NCI-H1436 (cell line): ENCODE measurements around the gene TMEM45A.
"Not testable (repeated sequence)": the region's sequence is repeated elsewhere in the genome, so short reads cannot be mapped to it uniquely, and the experiment has no call there.

Source experiments
- DNase-seq: peaks from one replicate; lab custom pipeline; 2025; lab: John Stamatoyannopoulos, UW

TMEM45A gene

GRCh38 chr3:100486808-100487207 is 5.6 kb upstream of the TMEM45A start:
- DNase-seq = no peak

DNA sequence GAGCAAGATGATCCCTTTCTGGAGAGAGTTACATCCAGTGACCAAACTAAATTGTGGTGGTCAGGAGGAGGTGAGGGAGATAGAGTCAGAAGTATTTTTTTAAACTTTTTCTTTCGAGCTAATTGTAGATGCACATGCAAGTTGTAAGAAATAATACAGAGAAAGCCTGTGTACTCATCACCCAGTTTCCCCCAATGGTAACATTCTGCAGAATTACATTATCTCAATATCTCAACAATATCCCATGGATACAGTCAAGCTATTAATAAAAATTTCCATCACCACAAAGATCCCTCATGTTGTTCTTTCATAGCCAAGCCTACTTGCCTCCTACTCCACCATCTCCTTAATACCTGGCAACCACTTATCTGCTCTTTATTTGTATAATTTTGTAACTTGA is 3.3 kb upstream of the TMEM45A start:
- DNase-seq = no peak

GRCh38 chr3:100496711-100497261 is 4.4 kb downstream of the TMEM45A start:
- DNase-seq = no peak

DNA sequence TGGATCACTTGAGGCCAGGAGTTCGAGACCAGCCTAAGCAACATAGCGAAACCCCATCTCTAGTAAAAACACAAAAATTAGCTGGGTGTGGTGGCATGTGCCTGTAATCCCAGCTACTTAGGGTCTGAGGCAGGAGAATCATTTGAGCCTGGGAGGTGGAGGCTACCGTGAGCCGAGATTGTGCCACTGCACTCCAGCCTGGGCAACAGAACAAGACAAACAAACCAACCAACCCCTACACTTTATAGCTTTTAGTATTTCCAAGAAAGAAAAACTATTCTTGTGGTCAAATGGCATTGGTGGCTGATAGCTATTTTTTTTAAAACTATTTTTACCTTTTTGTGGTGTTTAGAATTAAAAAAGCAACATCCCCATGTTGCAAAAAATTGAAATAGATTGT is 7.2 kb downstream of the TMEM45A start:
- DNase-seq = no peak

DNA sequence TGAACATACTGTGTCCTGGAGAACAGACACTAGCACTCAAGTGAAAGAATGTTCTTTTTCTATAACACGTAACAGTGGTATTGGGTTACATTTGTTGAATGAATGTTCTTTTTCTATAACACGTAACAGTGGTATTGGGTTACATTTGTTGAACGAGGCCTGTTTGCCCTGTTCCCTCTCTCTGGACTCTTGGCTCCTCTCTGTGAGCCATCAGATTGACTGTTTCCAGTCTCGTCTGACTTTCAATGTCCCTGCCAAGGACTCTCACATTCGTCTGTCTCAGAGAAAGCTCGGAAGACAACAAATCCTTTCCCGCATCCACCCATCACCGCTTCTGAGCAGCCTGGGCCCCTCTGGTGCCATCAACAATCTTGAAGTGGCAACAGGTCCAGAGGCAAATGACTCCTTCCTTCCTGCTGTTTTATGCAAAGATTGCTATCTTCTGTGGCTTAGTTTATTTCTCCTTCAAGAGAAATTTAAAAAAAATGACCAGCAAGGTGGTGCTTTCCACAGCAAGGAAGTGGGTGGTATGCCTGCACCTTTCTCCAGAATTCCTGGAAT is 8.0 kb downstream of the TMEM45A start:
- DNase-seq = no peak

GRCh38 chr3:100503448-100503847 is 11.0 kb downstream of the TMEM45A start:
- no peak for DNase-seq

- DNase-seq = no peak
Observed at GRCh38 chr3:100506355-100506754, 13.9 kb downstream of the TMEM45A start.

DNA sequence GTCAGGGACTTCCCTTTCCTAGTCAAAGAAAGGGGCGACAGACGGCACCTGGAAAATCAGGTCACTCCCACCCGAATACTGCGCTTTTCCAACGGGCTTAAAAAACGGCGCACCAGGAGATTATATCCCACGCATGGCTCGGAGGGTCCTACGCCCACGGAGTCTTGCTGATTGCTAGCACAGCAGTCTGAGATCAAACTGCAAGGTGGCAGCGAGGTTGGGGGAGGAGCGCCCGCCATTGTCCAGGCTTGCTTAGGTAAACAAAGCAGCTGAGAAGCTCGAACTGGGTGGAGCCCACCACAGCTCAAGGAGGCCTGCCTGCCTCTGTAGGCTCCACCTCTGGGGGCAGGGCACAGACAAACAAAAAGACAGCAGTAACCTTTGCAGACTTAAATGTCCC is 17.4 kb downstream of the TMEM45A start:
- DNase-seq = not testable (repeated sequence)

DNA sequence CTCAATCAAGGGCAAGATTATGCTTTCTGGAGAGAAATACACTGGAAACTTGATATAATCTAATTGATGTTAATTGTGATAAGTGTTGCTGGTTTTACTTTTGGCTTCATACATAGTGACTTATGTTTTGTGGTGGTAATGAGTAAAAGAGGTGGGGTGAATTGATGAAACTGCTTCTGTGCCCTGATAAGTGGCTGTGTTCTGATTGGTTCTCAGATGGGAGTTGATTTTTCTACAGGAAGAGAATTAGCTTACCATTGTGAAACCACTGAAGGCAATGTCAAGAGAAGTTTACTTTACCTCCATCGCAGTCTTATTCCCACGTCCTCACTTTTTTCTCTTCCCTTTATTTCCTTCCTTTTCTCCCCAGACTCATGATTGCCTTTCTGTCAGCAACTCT is 23.8 kb downstream of the TMEM45A start:
- DNase-seq = no peak

- DNase-seq = no peak
Observed at GRCh38 chr3:100516838-100517237, 24.4 kb downstream of the TMEM45A start.

DNA sequence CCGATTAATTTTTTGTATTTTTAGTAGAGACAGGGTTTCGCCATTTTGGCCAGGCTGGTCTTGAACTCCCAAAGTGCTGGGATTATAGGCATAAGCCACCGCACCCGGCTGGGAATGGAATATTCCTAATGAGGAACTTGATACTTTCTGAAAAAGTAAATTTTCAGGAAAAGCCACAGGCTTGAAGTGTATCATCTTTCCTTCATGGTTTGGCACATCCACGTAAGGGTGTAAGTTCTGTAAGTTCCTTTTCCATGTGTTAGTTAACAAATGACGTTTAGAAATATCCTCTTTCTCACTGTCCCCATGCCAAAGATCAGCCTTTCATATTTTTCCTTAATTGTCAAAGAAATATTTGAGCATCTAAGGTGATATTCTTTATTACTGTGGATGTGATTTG is 24.9 kb downstream of the TMEM45A start:
- no peak for DNase-seq

- DNase-seq = no peak
Observed at GRCh38 chr3:100518244-100518643, 25.8 kb downstream of the TMEM45A start.

- no peak for DNase-seq
Observed at GRCh38 chr3:100518983-100519382, 26.6 kb downstream of the TMEM45A start.

- no peak for DNase-seq
Observed at GRCh38 chr3:100521439-100521845, 29.0 kb downstream of the TMEM45A start.

DNA sequence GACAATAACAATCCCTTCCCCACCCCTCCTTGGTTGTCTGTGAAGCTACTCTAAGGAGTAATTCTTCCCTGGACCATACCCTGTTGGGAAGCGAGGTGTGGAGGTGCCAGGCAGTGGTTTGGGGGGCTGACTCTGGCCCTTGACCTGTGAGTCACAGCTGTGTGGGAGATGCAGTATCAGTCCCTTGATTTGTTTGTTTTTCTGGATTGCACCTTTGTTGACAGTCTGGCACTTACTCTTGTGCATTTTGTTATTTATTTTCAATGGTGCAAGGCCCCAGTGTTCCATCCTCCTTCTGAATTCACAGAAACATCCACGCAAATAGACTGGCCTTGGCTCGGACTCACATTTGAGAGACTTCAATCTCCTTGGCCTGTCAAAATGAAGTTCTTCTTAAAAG is 29.7 kb downstream of the TMEM45A start:
- no peak for DNase-seq

DNA sequence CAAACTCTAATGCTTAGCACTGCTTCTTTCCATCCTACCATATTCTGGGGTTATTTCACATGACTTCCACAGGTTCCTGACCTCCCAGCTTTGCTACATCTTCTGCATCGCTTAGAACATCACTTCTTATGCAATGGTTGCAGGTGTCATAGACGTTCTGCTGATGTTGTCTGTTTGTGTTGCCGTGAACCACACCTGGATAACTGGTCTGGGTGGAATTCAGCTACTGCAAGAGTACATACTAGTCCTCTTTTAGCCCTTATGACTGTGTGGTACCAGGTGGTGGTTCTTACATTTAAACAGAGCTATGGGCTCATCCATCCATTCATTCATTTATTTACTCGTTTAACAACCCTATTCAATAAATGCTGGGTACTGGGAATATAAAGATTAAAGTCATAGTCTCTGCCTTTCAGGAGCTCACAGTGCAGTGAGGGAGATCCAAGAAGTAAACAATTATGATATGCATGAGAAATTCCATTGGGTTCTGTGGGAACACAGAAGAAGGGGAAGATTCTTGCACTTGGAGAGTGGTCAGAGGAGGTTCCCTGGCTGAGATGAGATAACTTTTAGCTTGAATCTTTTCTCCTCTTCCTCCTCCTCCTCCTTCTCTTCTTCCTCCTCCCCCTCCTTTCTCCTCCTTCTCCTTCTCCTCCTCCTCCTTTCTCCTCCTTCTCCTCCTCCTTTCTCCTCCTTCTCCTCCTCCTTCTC is 30.8 kb downstream of the TMEM45A start:
- no peak for DNase-seq

DNA sequence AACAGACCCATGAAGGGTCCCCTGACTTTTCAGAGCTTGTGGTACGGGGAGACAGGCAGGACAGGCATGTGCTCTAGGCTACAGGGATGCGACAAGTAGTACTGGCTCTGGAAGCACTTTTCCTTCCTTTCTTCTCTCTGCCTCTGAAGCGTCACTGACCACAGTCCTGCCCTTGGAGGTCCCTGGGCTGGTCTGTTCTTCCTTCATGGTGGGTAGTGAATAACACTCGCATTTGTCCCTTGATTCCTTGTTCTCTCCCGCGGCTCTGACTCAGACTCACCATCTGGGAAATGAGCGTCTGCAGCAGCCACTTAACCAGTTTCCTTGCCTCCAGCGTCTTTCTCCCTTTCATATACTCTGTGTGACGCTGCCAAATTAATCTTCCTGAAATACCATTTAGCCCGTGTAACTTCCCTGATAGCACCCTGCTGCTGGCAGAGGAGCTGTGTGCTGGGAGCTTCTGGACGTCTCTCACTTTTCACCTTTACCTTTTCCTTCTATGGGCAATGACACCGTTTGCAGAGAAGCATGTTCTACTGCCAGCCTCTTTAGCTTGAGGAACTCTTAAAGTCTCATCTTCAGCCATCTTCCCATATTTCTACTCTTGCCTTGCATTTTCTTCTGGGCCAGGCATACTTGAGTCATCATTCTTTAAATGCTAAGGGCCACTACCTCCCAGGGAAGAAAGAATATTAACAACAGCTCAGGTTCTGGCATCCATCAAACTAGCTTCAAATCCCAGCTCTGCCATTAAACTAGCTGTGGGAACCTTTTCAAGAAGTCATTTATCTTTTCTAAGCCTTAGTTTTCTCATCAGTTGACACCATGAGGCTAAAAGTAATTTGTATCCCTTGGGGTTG is 33.6 kb downstream of the TMEM45A start:
- no peak for DNase-seq

- DNase-seq = no peak
Observed at GRCh38 chr3:100526613-100527346, 34.4 kb downstream of the TMEM45A start.

GRCh38 chr3:100527347-100527735 is 34.9 kb downstream of the TMEM45A start:
- no peak for DNase-seq

DNA sequence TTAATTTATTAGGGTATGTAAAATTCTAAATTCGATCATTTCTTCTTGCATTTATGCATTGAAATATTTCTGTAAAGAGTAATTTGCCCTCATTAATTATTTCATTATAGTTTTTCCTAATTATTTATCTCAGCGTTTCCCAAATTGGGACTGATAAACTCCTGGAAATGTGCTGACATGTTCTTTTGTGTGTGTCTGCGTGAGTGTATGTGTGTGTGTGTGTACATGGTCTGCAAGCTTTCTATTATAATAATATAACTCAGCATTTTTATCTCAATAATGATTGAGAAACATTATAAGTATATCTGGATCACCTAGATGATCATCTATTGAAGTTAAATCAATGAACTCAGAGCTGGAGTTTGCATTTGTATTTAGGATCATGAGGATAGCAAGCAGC is 38.7 kb downstream of the TMEM45A start:
- DNase-seq = no peak

GRCh38 chr3:100532411-100532810 is 40.0 kb downstream of the TMEM45A start:
- DNase-seq = no peak

- no peak for DNase-seq
Observed at GRCh38 chr3:100533176-100533575, 40.8 kb downstream of the TMEM45A start.
